OCI-LY3 (cell line): ENCODE data around the gene SULF2.
A peak's percentile ranks its signal among the peaks of the same experiment; 100 is the strongest.

Experiments used
- H2AFZ ChIP-seq: fragments of 200-600, 300-600 bp; shearing (Covaris generic); 2 replicates; pipeline ENCODE4 v1.6.0; 2014; ENCODE audit warnings: antibody characterized with exemption, low read depth, low read length
- H3K27ac ChIP-seq: fragments of 200-600, 300-600 bp; sonication (generic); 2 replicates; pipeline ENCODE4 v1.5.1; 2014; ENCODE audit warnings: mild to moderate bottlenecking, low read length, moderate library complexity, mixed read lengths
- H3K27me3 ChIP-seq: fragments of 200-600, 300-600 bp; sonication (generic); 2 replicates; pipeline ENCODE4 v1.6.1; 2014; ENCODE audit warnings: low read depth, low read length, mixed read lengths
- H3K36me3 ChIP-seq: fragments of 200-600, 300-600 bp; sonication (generic); replicated peaks from 2 replicates; pipeline ENCODE3; 2014; ENCODE audit warnings: low read depth, low read length, mixed read lengths
- H3K4me1 ChIP-seq: fragments of 300-600, 200-600 bp; sonication (generic); 2 replicates; pipeline ENCODE4 v1.6.1; 2014; ENCODE audit warnings: low read length, mixed read lengths
- H3K4me2 ChIP-seq: fragments of 200-600, 300-600 bp; sonication (generic); 2 replicates; pipeline ENCODE4 v1.6.1; 2014; ENCODE audit warnings: low read length, mixed read lengths
- H3K4me3 ChIP-seq: fragments of 300-600, 200-600 bp; sonication (generic); 2 replicates; pipeline ENCODE4 v1.5.1; 2014; ENCODE audit warnings: antibody characterized with exemption, mild to moderate bottlenecking, low read length, moderate library complexity
- H3K79me2 ChIP-seq: fragments of 300-600, 200-600 bp; shearing (Covaris generic); 2 replicates; pipeline ENCODE4 v1.6.1; 2014; ENCODE audit warnings: mild to moderate bottlenecking, low read length, mixed read lengths
- H3K9ac ChIP-seq: fragments of 300-600, 200-600 bp; shearing (Covaris generic); 2 replicates; pipeline ENCODE4 v1.6.0; 2014; ENCODE audit warnings: mild to moderate bottlenecking, low read length, moderate library complexity
- H3K9me3 ChIP-seq: fragments of 200-600, 300-600 bp; shearing (Covaris generic); 2 replicates; pipeline ENCODE4 v1.6.1; 2014; ENCODE audit warnings: low read length, mixed read lengths; ENCODE audit not compliant: insufficient read depth
- H4K20me1 ChIP-seq: fragments of 200-600, 300-600 bp; sonication (generic); 2 replicates; pipeline ENCODE4 v1.6.1; 2016; ENCODE audit warnings: low read length, mixed read lengths; ENCODE audit not compliant: insufficient read depth
- EZH2phosphoT487 ChIP-seq: fragments of 200-600 bp; shearing (Covaris generic); IDR thresholded peaks from 2 replicates; pipeline ENCODE4 v1.6.1; 2018; ENCODE audit warnings: antibody characterized with exemption, mixed run types, low read depth
- TF ChIP-seq, protein P1 (sequence below): fragments of 200-600, 300-600 bp; sonication (generic); IDR thresholded peaks from 2 replicates; pipeline ENCODE4 v1.5.1; 2014; ENCODE audit warnings: antibody characterized with exemption, low read length, low read depth

Gene SULF2

DNA sequence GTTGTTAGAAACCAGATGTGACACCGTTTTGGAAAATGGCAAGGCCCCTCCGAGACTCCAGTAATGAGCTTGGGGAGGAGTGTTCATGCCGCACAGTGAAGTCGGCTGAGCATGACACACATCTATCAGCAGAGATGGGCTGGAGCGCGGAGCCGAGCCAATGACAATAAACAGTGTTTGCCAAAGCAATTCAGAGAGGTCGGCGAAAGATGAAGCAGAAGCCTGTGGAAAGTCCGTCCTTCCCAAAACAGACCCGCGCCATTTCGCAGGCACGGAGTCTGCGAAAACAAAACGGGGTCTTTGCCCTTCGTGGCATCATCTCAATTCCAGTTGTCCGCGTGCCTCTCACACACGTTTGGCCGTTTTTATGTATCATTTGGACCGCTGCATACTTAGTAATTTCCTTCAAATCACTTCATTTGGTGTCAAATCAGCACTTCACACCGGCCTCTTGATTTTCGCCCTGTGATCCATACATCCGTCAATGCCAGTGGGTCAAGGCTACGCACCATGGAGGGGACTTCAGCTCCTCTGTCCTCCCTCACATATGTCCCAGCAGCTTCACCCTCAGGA, 71.3 kb downstream of the SULF2 start:
- Histone ChIP-seq H2AFZ (no peak overlapping the region), H3K9me3 (no peaks in the 10 kb centered on the region), H3K79me2 (no peaks in the 10 kb centered on the region), H3K4me2 (no peak overlapping the region), H3K27me3 (peaks cover 68% of the 10 kb centered on the region), H3K36me3 (no peaks in the 10 kb centered on the region), H3K4me3 (no peak overlapping the region), H4K20me1 (no peaks in the 10 kb centered on the region), H3K9ac (no peak overlapping the region), H3K4me1 (peaks cover 4% of the 10 kb centered on the region), H3K27ac (no peak overlapping the region)
- TF ChIP-seq, protein P1, sequence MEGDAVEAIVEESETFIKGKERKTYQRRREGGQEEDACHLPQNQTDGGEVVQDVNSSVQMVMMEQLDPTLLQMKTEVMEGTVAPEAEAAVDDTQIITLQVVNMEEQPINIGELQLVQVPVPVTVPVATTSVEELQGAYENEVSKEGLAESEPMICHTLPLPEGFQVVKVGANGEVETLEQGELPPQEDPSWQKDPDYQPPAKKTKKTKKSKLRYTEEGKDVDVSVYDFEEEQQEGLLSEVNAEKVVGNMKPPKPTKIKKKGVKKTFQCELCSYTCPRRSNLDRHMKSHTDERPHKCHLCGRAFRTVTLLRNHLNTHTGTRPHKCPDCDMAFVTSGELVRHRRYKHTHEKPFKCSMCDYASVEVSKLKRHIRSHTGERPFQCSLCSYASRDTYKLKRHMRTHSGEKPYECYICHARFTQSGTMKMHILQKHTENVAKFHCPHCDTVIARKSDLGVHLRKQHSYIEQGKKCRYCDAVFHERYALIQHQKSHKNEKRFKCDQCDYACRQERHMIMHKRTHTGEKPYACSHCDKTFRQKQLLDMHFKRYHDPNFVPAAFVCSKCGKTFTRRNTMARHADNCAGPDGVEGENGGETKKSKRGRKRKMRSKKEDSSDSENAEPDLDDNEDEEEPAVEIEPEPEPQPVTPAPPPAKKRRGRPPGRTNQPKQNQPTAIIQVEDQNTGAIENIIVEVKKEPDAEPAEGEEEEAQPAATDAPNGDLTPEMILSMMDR: no peak
- TF ChIP-seq EZH2phosphoT487: no peak

DNA sequence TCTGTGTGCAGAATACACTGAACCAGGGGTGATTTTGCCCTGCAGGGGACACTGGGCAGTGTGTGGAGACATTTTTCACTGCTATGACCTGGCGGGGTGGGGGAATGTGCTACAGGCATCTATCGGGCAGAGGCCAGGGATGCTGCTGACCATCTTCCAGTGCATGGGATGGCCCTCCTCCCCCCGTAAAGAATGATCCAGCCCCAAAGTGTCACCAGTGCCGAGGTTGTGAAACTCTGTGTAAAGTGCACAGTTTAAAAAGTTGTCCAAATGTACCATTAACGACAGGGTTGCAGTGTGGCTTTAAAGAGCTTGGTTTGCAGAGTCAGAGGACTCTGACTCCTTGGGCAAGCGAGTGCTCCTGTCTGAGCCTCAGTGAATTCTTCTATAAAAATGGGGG, 72.1 kb downstream of the SULF2 start:
- Histone ChIP-seq H3K79me2 (no peaks in the 10 kb centered on the region), H3K36me3 (no peaks in the 10 kb centered on the region), H3K27ac (no peak overlapping the region), H3K27me3 (peaks cover 64% of the 10 kb centered on the region), H3K4me1 (peaks cover 12% of the 10 kb centered on the region), H4K20me1 (peaks cover under 1% of the 10 kb centered on the region; the same call in 1 of the 2 replicates), H2AFZ (no peak overlapping the region), H3K4me2 (no peak overlapping the region), H3K9ac (no peak overlapping the region), H3K9me3 (no peaks in the 10 kb centered on the region), H3K4me3 (no peak overlapping the region)
- TF ChIP-seq, protein P1: no peak
- TF ChIP-seq EZH2phosphoT487: no peak

DNA sequence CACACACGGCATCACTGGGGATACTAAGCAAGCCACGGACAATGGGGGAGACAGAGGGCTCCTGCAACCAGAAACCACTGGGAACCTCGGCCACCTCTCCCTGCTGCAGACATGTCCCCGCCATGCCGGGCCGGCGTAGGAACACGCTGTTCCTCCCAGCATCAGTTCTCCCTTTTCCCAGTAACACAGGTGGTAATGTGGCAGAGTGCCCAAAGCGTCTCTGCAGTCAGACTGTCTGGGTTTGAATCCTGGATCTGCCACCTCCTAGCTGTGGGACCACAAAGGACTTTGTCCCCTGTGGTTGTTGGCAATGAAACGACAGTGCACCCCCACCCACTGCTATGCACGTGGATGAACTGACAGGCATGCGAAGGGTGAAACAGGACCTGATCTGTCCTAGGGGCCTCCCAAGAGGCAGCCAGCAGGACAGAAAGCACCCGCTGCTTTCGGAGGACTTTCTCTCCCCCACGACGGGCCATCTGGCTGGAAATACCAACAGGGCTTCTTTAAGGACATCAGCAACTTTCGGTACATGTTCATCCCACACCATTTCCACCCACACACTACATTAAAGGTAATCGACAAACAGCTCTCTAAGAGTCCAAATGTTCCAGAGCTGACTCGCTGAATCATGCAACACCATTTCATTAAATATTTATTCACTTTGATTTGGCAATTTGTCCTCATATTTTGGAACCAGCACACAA, 74.1 kb downstream of the SULF2 start:
- H3K79me2 ChIP-seq: no peaks in the 10 kb centered on the region
- H3K4me2 ChIP-seq: peak overlapping the region; percentile 28
- H3K36me3 ChIP-seq: no peaks in the 10 kb centered on the region
- peaks cover 75% of the 10 kb centered on the region for H3K27me3 ChIP-seq
- no peak for TF ChIP-seq EZH2phosphoT487
- TF ChIP-seq, protein P1: no peak
- no peak overlapping the region for H2AFZ ChIP-seq
- peaks cover 6% of the 10 kb centered on the region; the same call in 1 of the 2 replicates for H4K20me1 ChIP-seq
- H3K4me1 ChIP-seq: peaks cover 23% of the 10 kb centered on the region
- no peaks in the 10 kb centered on the region for H3K9me3 ChIP-seq
- H3K4me3 ChIP-seq: peak overlapping the region; percentile 4; the same call in 1 of the 2 replicates
- H3K27ac ChIP-seq: no peak overlapping the region
- no peak overlapping the region for H3K9ac ChIP-seq

DNA sequence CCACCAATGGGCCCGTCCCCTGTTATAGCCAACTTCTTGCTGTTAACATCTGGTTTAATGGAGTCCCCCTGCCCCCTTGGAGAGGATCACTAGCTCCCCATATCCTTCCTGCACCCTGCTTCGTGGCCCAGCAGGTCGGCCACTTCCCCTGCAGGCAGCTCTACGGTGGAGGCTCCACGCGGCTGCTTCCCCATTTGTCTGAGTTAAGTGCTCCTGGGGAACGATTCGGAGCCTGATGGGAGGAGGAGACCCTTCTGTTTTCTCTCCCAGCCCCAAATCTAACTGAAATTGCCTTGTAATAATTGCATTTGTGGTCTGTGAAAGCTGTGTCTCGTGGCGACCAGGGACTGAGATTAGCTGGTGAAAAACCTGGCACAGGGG, 74.6 kb downstream of the SULF2 start:
- no peak for TF ChIP-seq EZH2phosphoT487
- TF ChIP-seq, protein P1: no peak
- H3K79me2 ChIP-seq: no peaks in the 10 kb centered on the region
- peak overlapping the region; percentile 28 for H3K4me2 ChIP-seq
- H3K9ac ChIP-seq: no peak overlapping the region
- no peak overlapping the region for H3K27ac ChIP-seq
- peaks cover 6% of the 10 kb centered on the region; the same call in 1 of the 2 replicates for H4K20me1 ChIP-seq
- H3K4me3 ChIP-seq: peak overlapping the region; percentile 4; the same call in 1 of the 2 replicates
- no peak overlapping the region for H2AFZ ChIP-seq
- peaks cover 75% of the 10 kb centered on the region for H3K27me3 ChIP-seq
- H3K4me1 ChIP-seq: peaks cover 23% of the 10 kb centered on the region
- no peaks in the 10 kb centered on the region for H3K36me3 ChIP-seq
- H3K9me3 ChIP-seq: no peaks in the 10 kb centered on the region
